ENCODE measurements around the gene PRDM4. TPM values are rescaled to one million over a fixed set of nuclear protein-coding genes. Genes with fewer than 3 reads are reported as not detected.

PRDM4 gene
- total RNA-seq, 1 experiment from 2014 or later = 45.8 TPM

DNA sequence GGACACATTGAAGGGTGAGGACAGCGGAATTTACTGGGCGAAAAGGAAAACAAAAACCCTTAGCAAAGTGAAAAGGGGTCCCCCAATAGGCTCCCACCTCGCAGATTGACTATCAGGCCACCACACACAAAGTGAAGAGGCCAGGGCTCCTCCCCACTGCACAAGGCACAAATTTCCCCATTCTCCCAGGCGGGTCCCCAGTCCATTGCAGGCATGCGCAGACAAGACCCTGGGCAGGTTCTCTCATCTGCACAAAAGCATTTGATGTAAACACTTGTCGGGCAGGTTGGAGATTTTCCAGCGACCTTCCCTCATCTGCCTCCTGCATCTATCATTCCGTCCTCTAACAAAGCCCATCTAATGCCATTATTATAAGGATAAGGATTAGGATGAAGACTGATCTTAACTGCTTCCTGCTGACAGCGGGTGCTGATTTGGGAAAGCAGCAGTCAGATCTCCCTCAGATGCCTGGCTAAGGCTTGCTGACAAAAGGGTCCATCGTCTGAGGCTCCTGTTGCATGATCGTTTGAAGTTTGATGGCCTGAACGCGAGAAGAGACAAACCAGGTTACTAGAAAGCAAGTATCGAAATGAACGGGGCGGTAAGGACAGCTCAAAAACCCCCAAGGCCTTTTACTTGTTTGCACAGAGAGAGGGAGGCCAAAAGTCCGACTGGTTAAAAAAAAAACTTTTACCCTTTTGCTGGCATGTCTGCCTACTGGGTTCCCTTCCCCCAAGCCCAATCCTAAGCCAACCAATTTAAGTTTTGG, 27.9 kb upstream of the PRDM4 start:
- BruUV-seq (replicated peaks) = no TSS peak
- POLR2A ChIA-PET = no interaction called here
- no peak for DNase-seq (ENCODE audit: unreplicated experiment)
- H3K9me3 Mint-ChIP-seq (ENCODE audit: unreplicated experiment) = no peaks in the 10 kb centered on the region
- H3K27ac Mint-ChIP-seq (ENCODE audit: low read depth, unreplicated experiment) = no peak overlapping the region
- TF ChIP-seq, protein P1, sequence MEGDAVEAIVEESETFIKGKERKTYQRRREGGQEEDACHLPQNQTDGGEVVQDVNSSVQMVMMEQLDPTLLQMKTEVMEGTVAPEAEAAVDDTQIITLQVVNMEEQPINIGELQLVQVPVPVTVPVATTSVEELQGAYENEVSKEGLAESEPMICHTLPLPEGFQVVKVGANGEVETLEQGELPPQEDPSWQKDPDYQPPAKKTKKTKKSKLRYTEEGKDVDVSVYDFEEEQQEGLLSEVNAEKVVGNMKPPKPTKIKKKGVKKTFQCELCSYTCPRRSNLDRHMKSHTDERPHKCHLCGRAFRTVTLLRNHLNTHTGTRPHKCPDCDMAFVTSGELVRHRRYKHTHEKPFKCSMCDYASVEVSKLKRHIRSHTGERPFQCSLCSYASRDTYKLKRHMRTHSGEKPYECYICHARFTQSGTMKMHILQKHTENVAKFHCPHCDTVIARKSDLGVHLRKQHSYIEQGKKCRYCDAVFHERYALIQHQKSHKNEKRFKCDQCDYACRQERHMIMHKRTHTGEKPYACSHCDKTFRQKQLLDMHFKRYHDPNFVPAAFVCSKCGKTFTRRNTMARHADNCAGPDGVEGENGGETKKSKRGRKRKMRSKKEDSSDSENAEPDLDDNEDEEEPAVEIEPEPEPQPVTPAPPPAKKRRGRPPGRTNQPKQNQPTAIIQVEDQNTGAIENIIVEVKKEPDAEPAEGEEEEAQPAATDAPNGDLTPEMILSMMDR (IDR thresholded peaks at IDR 0.05; ENCODE audit: unreplicated experiment) = no peak
- intact Hi-C loops (cut with micrococcal nuclease) = no loop called here
- no peak overlapping the region for H3K4me3 Mint-ChIP-seq (ENCODE audit: unreplicated experiment)
- CTCF ChIA-PET = interaction anchor here (0.6 to 1.0 kb wide), 2 partner anchors 10 to 807 kb away, joined by 3 to 4 read pairs; no protein-coding TSS in a partner anchor
- no peaks in the 10 kb centered on the region for H3K4me1 Mint-ChIP-seq (ENCODE audit: insufficient read depth, unreplicated experiment)
- no peaks in the 10 kb centered on the region for H3K36me3 Mint-ChIP-seq (ENCODE audit: insufficient read depth, unreplicated experiment)
- H3K27me3 Mint-ChIP-seq (ENCODE audit: insufficient read depth, unreplicated experiment) = peaks cover 20% of the 10 kb centered on the region

DNA sequence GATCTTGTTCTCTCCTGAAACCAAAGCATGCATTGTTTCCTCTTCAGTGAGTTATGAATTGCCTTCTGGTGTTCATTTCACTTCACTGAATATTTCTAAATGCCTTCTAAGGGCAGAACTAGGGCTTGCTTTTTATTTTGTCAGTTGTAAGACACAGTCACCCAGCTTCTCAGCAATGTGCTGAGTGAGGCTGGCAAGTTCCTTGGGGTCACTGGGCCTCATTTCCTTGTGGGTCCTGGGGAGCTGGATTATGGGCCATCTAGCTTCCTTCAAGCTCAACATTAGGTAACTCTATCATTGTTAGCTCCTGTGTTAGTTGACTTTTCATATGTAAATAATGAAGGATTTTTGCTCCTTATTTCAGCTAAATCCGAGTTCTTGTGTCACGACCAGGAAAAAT, 27.3 kb upstream of the PRDM4 start:
- no peak for DNase-seq (ENCODE audit: unreplicated experiment)
- Mint-ChIP-seq H3K36me3 (ENCODE audit: insufficient read depth, unreplicated experiment) (no peaks in the 10 kb centered on the region), H3K27ac (ENCODE audit: low read depth, unreplicated experiment) (no peak overlapping the region), H3K27me3 (ENCODE audit: insufficient read depth, unreplicated experiment) (peaks cover 14% of the 10 kb centered on the region), H3K9me3 (ENCODE audit: unreplicated experiment) (no peaks in the 10 kb centered on the region), H3K4me3 (ENCODE audit: unreplicated experiment) (no peak overlapping the region), H3K4me1 (ENCODE audit: insufficient read depth, unreplicated experiment) (no peaks in the 10 kb centered on the region)
- CTCF ChIA-PET = interaction anchor here (0.6 to 1.0 kb wide), 2 partner anchors 10 to 808 kb away, joined by 3 to 4 read pairs; no protein-coding TSS in a partner anchor
- intact Hi-C loops (cut with micrococcal nuclease) = no loop called here
- POLR2A ChIA-PET = no interaction called here
- no TSS peak for BruUV-seq (replicated peaks)
- TF ChIP-seq, protein P1 (IDR thresholded peaks at IDR 0.05; ENCODE audit: unreplicated experiment) = no peak

DNA sequence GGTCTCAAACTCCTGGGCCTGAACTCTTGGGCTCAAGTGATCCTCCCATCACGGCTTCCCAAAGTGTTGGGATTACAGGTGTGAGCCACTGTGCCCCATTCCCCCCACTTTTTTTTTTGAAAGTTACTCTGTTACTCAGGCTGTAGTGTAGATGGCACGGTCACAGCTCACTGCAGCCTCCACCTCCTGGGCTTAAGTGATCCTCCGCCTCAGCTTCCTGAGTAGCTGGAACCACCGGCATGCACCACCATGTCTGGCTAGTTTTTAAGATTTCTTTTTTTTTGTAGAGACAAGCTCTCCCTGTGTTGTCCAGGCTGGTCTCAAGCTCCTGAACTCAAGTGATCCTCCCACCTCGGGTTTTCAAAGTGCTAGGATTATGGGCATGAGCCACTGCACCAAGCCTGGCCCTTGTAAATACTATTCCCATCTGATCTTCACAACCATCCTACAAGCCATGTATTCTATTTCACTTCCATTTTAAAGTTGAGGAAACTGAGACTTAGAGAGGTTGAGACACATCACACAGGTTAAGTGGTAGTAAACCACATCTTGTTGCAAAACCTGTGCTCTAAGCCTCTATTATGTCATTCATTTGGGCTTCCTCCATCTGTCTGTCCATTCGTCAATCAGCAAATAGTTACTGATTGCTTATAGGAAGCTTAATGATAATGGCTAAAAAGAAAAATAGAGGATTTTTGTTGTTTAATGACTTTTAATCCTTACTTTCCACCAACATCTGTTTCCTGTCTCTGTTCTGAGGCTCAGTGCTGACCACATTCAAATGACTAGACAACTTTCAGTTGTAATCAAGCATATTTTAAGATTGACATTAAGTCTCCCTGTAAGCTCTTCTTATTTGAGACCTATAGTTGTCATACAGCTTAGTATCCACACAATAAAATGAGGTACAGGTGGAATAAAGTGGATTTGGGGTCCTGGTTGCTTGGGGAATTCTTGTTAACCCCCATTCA, 22.8 kb upstream of the PRDM4 start:
- TF ChIP-seq, protein P1 (IDR thresholded peaks at IDR 0.05; ENCODE audit: unreplicated experiment) = no peak
- DNase-seq (ENCODE audit: unreplicated experiment) = no peak
- Mint-ChIP-seq H3K27ac (ENCODE audit: low read depth, unreplicated experiment) (no peak overlapping the region), H3K4me1 (ENCODE audit: insufficient read depth, unreplicated experiment) (no peaks in the 10 kb centered on the region), H3K9me3 (ENCODE audit: unreplicated experiment) (no peaks in the 10 kb centered on the region), H3K4me3 (ENCODE audit: unreplicated experiment) (no peak overlapping the region), H3K36me3 (ENCODE audit: insufficient read depth, unreplicated experiment) (no peaks in the 10 kb centered on the region), H3K27me3 (ENCODE audit: insufficient read depth, unreplicated experiment) (peaks cover 17% of the 10 kb centered on the region)
- ChIA-PET POLR2A (no interaction called here), CTCF (no interaction called here)
- intact Hi-C loops (cut with micrococcal nuclease) = no loop called here
- BruUV-seq (replicated peaks) = no TSS peak

DNA sequence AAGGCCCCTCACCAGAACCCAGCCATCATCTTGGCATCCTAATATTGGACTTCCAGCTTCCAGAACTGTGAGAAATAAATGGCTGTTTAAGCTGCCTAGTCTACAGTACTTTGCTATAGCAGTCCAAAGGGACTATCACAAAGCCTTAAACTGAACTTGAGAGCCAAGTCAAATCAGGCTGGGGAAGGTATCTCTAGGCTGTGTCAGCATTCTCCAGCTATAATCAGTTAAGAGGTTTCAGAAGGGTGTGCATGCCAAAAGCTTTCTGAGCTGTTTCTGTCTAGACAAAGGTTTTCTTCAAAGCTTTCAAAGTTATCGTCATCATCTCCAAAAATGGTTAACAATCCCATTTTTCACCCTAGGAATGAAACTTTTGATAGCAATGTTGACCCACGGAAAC, 21.1 kb upstream of the PRDM4 start:
- ChIA-PET CTCF (interaction anchor here (1.1 kb wide), 1 partner anchor 72 kb away, joined by 3 read pairs; no protein-coding TSS in a partner anchor), POLR2A (no interaction called here)
- intact Hi-C loops (cut with micrococcal nuclease) = no loop called here
- no TSS peak for BruUV-seq (replicated peaks)
- no peaks in the 10 kb centered on the region for H3K9me3 Mint-ChIP-seq (ENCODE audit: unreplicated experiment)
- H3K27ac Mint-ChIP-seq (ENCODE audit: low read depth, unreplicated experiment) = no peak overlapping the region
- H3K36me3 Mint-ChIP-seq (ENCODE audit: insufficient read depth, unreplicated experiment) = no peaks in the 10 kb centered on the region
- H3K27me3 Mint-ChIP-seq (ENCODE audit: insufficient read depth, unreplicated experiment) = peaks cover 20% of the 10 kb centered on the region
- TF ChIP-seq, protein P1 (IDR thresholded peaks at IDR 0.05; ENCODE audit: unreplicated experiment) = no peak
- no peak overlapping the region for H3K4me3 Mint-ChIP-seq (ENCODE audit: unreplicated experiment)
- H3K4me1 Mint-ChIP-seq (ENCODE audit: insufficient read depth, unreplicated experiment) = no peaks in the 10 kb centered on the region
- DNase-seq (ENCODE audit: unreplicated experiment) = no peak
